GM21526 (cell line): ENCODE data around the gene ARHGEF17.

Source experiments
- ATAC-seq: cut with Tn5 transposase; IDR thresholded peaks from one replicate; pipeline ENCODE4 v1.9.1; 2021; ENCODE audit warnings: moderate library complexity; ENCODE audit not compliant: unreplicated experiment, low FRiP score

The ARHGEF17 gene

DNA sequence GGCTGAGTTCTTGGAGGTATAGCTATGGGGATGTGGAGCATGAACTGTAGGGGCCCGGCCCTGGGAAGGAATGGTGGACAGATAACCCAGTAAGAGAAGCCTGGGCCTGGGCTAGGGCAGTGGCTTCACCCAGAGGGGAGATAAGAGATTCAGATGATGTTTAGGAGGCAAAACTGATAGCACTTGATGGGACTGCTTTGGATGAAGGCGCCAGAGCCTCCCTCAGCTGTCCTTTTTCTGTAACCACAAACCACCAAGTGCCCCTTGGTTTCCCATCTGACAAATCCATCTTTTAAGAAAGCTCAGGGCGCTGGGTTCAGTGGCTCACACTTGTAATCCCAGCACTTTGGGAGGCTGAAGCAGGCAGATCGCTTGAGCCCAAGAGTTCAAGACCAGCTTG is 91.6 kb downstream of the ARHGEF17 start:
- no peak for ATAC-seq

- no peak for ATAC-seq
Observed at GRCh38 chr11:73400293-73400692, 92.2 kb downstream of the ARHGEF17 start.

- no peak for ATAC-seq
Observed at GRCh38 chr11:73401217-73401923, 93.3 kb downstream of the ARHGEF17 start.

- no peak for ATAC-seq
Observed at GRCh38 chr11:73401924-73402833, 94.1 kb downstream of the ARHGEF17 start.

DNA sequence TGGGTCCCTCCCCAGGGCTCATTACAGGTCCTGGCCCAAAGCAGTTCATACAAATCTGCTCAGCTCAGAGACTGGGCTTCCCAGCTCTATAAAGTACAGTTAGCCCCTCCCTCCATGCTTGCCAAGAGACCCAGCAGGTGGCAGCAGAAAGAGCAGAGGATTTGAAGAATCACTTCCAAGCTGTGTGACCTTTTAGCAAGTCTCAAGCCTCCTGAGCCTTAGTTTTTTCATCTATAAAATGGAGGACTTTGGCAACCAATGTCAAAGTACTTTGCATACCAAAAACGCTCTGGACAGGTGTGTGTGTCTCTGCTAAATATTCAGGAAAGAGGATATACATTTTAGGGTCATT is 94.7 kb downstream of the ARHGEF17 start:
- ATAC-seq: no peak

GRCh38 chr11:73403541-73403940 is 95.5 kb downstream of the ARHGEF17 start:
- no peak for ATAC-seq

DNA sequence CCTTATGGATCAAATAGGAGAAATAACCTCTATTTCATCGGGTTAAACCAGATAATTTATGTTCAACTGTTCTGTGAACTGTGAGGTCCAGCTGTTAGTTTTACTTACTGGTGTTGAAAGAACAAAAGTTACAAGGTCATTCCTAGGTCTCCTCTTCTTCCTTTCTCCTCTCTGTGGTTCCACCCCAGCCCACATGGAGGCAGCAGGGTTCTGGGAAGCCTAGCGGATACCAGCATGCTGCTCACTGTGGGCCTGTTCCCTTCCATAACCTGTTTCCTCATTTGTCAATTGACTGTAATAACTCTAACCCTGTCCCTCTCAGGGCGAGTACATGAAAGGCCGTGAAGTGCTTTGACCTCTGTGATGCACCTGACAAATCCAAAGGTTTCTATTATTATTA is 96.0 kb downstream of the ARHGEF17 start:
- ATAC-seq: no peak

- ATAC-seq: no peak
Observed at GRCh38 chr11:73404506-73405145, 96.5 kb downstream of the ARHGEF17 start.

- ATAC-seq: no peak
Observed at GRCh38 chr11:73405146-73405510, 97.1 kb downstream of the ARHGEF17 start.

GRCh38 chr11:73406131-73406530 is 98.1 kb downstream of the ARHGEF17 start:
- ATAC-seq: no peak

GRCh38 chr11:73406619-73407018 is 98.5 kb downstream of the ARHGEF17 start:
- ATAC-seq: no peak

- ATAC-seq: no peak
Observed at GRCh38 chr11:73409431-73409830, 101.4 kb downstream of the ARHGEF17 start.

DNA sequence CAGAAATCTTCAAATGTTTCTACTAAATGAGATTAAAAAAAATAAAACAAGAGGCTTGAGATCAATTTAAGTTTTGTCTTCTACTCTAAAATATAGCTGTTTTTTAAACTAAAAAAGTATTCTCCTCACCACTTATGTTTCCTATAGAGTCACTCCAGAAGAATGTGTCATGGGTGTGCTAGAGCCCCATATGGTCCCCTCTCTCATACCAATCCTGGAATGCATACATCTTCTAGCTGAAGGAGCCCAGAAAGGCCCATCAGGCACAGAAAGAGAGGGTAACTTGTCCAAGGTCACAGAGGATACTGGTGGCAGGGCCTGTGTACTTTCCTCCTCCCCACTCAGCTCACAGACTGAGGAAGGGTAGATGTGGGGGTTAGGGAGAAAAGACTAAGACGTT is 102.6 kb downstream of the ARHGEF17 start:
- no peak for ATAC-seq

DNA sequence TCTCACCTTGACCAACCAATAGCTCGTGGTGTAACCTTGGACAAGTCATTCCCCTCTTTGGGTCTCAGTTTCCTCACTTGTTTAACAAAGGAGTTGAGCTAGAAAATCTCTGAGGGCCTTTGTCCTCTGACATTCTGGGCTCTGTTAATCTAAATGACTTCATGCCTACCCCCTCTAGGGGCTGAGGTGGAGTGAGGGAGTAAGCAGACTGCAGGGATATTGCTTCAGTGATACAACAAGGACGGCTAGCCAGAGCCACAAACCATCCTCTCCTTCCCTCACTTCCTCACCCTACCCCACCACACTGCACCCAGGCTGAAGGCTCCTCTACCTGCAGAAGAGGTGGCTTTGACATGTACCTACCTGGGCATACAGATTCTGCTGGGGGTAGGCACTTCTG is 103.0 kb downstream of the ARHGEF17 start:
- no peak for ATAC-seq

DNA sequence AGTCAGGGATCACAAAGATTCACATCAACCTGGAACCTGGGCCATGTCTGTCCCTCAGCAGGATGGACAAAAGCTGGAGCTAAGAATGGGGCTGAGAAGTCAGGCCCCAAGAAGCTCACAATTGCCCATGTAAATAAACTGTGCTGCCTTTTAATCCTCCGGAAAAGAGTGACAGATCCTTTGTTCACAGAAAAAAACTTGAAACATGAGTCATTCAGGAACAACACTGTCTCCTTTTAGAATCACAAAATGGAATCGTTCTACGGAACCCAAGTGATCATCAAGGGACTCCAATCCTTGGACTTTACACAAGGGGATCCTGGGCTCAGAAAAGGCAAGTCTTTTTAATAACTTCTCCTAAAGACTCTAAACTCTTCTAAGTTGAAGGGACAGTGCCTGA is 104.2 kb downstream of the ARHGEF17 start:
- no peak for ATAC-seq

DNA sequence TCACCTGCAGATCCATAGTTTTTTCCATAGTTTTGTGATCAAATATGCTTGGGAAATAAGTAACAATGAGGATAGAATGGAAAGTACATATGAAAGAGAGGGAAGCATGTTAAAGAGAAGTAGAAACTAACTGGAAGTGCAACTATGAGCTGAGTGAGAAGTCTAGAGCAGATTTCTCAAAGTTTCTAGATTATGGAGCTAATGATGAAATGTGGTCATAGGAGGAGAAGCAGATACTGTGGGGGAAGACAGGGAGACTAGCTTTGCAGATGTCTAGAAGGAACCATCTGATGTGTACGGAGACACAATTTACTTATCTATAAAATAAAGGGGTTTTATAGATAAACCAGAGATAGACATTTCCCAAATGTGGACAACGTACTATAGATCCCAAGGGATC is 105.2 kb downstream of the ARHGEF17 start:
- ATAC-seq: no peak

- ATAC-seq: no peak
Observed at GRCh38 chr11:73414977-73415651, 107.0 kb downstream of the ARHGEF17 start.

DNA sequence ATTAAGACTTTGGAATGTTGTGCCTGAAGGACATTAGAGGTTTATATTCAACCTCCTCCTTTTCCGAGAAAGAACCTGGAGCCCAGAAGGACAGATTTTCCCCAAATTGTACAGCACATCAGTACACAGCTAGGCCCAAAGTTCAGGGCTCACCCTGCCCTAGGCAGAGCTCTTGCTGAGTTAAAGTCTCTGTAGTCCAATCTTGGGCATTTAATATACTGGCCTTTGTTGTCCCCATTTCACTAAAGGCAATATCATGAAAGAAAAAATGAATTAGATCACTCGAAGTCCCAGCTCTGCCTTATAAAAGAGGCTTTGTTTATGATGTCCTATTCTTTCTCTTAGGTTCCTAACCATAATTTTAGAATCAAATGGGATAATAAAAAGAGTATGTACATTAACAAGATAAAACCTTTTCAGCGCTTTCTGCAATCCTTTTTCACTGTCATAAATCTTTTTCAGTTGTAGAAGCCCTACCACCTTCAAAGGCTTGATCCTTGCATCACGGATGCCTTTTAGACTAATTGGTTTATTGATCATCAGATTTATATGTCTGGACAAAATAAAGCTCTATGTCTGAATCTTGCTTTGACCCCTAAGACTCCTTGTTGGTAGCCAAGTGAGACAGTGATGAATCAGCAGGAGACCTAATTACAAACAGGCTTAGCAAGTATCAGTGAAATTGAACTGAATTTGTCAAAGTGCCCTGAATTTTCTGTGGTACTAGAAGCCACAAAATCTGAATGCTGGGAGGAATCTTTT is 108.0 kb downstream of the ARHGEF17 start:
- ATAC-seq: no peak

DNA sequence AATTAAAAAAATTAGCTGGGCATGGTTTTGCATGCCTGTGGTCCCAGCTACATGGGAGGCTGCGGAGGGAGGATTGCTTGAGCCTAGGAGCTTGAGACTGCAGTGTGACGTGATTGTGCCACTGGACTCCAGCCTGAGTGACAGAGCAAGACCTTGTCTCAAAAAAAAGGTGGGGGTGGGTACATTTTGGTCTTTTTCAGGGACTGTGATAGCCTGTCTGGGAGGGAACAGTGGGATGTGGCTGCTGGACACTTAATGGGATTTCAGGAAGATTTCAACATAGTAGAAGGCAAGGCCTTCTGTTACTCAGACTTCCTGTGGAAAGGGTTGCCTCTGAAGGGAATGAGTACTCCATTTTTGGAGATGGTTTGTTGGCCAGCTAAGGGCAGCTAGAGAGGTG is 108.7 kb downstream of the ARHGEF17 start:
- no peak for ATAC-seq
